Uterus (tissue), 2 donors: Measurements from ENCODE around the gene NPAS2.

Experiments used
- POLR2A ChIP-seq, 2 donors: fragments of 450-650 bp; IDR thresholded peaks; one replicate each; pipeline ENCODE4 v1.6.1; 2016; ENCODE audit warnings: antibody characterized with exemption in 2 of 2, mild to moderate bottlenecking in 1 of 2, moderate library complexity in 1 of 2
- TF ChIP-seq, protein P1 (sequence below), 4 experiments: fragments of 200-600 bp in 2 of 4; fragments of 450-650 bp in 2 of 4; sonication (generic) in 2 of 4; IDR thresholded peaks; one replicate each; pipeline ENCODE4 v1.5.1; 2016 to 2019; ENCODE audit warnings: antibody characterized with exemption in 4 of 4, mild to moderate bottlenecking in 2 of 4, moderate library complexity in 1 of 4

DNA sequence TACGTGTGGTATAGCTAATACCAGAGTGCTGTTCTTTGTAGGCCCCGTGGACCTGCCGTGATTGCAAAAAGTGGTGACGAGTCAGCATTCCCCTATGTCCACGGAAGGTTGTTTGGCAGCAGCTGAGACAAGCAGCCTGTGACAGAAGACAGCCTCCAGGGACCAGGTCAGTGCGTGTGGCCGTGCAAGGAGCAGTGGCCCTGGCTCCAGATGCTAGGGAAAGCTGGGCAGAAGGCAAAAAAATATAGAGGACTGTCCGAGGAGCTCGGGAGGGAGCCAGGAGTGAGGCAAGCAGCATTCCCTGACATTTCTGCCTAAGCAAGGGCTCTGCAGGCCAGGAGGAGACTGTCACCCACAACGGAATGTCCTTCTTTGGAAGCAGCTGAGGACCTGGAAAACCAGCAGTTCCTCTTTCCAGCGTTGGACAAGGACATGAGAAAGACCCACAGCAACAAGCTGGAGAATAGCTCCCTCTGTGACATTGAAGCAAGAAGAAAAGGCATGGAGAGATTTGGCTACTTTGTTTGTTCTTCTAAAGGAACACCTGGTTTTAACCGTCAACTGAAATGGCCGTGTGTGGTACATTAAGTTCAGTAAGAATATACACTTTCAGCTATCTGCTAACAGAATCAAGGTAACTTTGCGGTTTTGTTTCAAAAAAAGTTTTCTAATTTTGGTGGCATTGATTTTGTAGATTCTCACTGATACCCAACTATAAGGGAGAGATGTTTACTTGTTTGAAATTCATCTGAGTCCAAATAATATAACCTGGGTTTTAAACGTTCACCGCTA, 58.3 kb downstream of the NPAS2 start:
- TF ChIP-seq, protein P1, sequence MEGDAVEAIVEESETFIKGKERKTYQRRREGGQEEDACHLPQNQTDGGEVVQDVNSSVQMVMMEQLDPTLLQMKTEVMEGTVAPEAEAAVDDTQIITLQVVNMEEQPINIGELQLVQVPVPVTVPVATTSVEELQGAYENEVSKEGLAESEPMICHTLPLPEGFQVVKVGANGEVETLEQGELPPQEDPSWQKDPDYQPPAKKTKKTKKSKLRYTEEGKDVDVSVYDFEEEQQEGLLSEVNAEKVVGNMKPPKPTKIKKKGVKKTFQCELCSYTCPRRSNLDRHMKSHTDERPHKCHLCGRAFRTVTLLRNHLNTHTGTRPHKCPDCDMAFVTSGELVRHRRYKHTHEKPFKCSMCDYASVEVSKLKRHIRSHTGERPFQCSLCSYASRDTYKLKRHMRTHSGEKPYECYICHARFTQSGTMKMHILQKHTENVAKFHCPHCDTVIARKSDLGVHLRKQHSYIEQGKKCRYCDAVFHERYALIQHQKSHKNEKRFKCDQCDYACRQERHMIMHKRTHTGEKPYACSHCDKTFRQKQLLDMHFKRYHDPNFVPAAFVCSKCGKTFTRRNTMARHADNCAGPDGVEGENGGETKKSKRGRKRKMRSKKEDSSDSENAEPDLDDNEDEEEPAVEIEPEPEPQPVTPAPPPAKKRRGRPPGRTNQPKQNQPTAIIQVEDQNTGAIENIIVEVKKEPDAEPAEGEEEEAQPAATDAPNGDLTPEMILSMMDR (IDR thresholded peaks at IDR 0.05), result no peak
- no peak for TF ChIP-seq POLR2A (IDR thresholded peaks at IDR 0.05)
